ENCODE data around the gene TJP3.

DNA sequence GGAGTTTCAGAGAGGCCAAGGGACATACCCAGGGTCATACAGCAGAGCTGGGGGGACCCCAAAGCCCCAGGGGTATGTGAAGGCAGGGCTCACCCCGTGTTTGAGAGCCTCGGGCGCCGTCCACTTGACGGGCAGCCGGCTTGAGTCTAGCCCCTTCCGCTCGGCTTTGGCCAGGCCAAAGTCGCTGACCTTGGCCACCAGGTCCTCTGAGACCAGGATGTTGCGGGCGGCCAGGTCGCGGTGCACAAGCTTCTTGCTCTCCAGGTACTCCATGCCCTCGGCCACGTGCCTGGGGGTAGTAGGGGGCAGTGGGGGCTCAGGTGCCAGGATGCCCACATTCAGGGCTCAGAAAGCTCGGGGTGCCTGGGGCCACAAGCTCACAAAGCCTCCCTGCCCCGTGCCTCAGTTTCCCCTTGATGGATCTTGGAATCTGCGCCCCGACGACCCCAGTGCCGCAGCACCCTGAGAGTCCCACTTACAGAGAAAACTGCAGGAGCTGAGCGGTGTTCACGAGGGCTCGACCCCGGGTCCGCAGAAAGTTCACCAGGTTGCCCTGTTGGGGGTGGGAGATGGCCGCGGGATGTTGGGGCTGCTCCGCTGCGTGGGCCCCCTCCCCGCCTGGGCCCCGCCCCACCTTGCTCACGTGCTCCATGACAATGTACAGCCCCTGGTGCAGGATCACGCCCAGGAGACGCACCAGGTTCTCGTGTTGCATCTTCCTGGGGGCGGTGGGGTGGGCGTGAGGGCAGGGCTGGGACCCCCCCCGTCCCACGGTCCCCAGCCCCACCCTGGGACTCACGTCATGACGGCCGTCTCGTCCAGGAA, 70.9 kb downstream of the TJP3 start:
- TF ChIP-seq CTCF (IDR thresholded peaks at IDR 0.05) (no peak), POLR2A (IDR thresholded peaks at IDR 0.05) (no peak), POLR2AphosphoS5 (IDR thresholded peaks at IDR 0.05) (no peak)
